NCI-H82 treated with DMSO at 0.1 percent for 48 hours (cell line): ENCODE data around the gene SMIM17.
"Not testable (repeated sequence)": the region's sequence is repeated elsewhere in the genome, so short reads cannot be mapped to it uniquely, and the experiment has no call there.

Experiments
- DNase-seq: peaks from one replicate; lab custom pipeline; 2025; ENCODE audit not compliant: unreplicated experiment; lab: John Stamatoyannopoulos, UW

SMIM17 gene

DNA sequence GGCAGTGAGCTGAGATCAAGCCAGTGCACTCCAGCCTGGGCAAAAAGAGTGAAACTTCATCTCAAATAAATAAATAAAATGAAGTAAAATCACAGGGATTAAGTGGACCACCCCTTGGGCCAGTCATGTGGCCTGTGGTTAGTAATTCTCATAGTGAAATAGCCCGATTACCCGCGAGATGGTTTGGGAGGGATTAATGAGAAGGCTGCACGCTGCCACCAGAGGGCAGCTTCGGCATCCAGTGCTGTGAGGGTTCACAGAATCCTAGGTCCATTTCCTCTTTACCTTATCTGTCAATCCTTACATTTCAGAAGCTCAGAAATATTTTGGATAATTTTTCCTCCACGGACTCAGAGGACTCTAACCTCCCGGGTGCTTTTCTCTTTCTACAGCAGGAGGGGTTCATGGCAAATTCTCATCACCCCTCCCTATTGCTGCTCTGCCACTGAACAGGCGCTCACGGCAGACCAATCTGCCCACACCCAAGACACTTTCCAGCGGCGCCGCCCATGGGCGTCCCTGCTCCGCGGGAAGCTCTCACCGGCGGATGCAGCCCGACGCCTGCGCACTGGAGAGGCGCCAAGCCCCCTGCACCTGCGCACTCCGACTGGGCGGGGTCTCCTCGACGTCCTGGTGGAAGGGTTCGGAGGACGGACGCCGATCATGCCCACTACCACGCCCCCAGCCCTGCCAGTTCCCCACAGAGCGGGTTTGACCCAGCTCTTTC lies 17.6 kb downstream of the SMIM17 start:
- no peak for DNase-seq

- DNase-seq: no peak
Observed at GRCh38 chr19:56661248-56661647, 18.3 kb downstream of the SMIM17 start.

DNA sequence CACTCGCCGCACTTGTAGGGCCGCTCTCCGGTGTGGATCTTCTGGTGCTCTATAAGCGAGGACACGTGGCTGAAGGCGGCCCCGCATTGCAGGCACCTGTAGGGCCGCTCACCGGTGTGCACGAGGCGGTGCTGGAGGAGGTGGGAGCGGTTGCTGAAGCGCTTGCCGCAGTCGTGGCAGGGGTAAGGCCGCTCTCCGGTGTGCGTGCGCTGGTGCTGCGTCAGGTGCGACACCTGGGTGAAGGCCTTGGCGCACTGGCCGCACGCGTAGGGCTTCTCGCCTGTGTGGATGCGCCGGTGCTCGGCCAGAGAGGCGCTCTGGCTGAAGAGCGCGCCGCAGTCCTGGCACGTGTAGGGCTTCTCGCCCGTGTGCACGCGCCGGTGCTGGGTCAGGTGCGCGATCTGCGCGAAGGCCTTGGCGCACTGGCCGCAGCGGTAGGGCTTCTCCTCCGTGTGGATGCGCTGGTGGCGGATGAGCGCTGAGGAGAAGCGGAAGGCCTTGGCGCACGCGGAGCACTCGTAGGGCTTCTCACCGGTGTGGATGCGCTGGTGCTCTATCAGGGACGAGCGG lies 21.1 kb downstream of the SMIM17 start:
- no peak for DNase-seq

DNA sequence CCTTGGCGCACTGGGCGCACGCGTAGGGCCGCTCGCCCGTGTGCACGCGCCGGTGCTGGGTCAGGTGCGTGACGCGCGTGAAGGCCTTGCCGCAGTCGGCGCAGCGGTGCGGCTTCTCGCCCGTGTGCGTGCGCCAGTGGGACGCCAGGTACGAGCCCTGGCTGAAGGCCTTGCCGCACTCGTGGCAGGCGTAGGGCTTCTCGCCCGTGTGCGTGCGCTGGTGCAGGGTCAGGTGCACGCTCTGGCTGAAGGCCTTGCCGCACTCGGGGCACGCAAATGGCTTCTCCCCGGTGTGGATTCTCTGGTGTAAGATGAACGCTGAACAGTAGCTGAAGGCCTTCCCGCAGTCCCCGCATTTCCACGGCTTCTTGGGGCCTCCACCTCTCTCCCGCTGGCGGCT lies 21.6 kb downstream of the SMIM17 start:
- DNase-seq: no peak

GRCh38 chr19:56667311-56667870 lies 24.4 kb downstream of the SMIM17 start:
- DNase-seq: no peak

DNA sequence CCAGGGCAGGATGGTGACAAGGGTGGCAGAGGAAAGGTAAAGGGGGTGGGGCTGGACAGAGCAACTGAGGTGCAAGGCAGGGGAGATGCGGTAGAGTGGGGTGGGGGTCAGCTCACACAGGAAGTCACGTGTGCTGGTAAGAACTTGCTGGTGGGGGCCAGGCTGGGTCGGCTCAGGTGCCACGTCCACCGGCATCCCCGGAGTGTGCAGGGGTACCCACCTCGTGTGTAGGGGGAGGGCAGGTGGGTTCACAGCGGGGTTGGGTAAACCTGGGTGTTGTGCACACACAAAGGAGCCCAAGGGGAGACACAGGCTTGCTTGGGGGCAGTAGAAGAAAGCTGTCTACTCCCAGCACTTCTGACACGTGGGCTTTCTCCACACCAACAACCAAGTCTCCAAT lies 25.7 kb downstream of the SMIM17 start:
- DNase-seq: no peak

- DNase-seq: no peak
Observed at GRCh38 chr19:56670401-56670960, 27.5 kb downstream of the SMIM17 start.

GRCh38 chr19:56670961-56671612 lies 28.1 kb downstream of the SMIM17 start:
- DNase-seq: no peak

DNA sequence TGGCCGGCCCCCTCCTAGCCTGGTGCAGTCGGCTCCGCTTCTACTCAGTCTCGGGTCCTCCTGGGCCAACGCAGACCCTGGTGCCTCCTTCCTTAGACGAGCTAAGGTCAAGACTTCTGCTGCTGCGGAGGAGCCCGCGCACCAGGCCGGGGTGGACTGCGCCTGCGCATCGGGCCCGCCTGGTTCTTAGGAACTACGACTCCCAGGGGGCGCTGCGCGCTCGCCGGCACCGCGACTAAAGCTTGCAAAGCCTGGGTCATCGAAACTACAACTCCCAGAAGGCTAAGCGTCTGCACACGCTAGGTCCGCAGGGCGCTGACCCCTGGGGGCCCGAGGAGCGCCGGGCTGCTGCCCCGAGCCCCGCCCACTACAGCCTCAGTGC lies 28.6 kb downstream of the SMIM17 start, which contains the start of gene ZNF835:
TSS of gene ZNF835 (minus strand) at position 145 of the 382 bp plus-strand sequence. CDS start 6,559 bp downstream, outside the sequence.
- DNase-seq: peak; percentile 24

- DNase-seq: not testable (repeated sequence)
Observed at GRCh38 chr19:56672610-56673009, 29.7 kb downstream of the SMIM17 start.

- DNase-seq: no peak
Observed at GRCh38 chr19:56678205-56678604, 35.2 kb downstream of the SMIM17 start.

GRCh38 chr19:56681702-56682101 lies 38.7 kb downstream of the SMIM17 start:
- no peak for DNase-seq

DNA sequence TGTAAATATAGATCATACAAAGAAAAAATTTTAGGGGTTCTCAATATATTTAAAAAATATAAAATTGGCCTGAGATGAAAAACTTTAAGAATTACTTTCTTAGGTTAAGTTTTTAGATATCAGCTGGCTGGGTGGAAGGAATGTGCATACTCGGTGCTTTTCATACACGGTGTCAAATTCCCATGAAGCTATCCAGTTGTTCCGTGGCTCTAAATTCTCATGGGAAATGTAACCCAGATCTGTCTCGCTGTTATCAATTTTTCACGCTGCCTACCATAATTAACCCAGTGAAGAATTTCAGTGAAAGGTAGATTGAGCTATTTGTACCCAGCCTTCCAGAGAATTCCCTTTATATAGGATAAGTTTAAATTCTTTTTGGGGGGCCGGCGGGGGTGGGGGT lies 40.2 kb downstream of the SMIM17 start:
- DNase-seq: no peak

GRCh38 chr19:56687031-56687430 lies 44.1 kb downstream of the SMIM17 start:
- no peak for DNase-seq

DNA sequence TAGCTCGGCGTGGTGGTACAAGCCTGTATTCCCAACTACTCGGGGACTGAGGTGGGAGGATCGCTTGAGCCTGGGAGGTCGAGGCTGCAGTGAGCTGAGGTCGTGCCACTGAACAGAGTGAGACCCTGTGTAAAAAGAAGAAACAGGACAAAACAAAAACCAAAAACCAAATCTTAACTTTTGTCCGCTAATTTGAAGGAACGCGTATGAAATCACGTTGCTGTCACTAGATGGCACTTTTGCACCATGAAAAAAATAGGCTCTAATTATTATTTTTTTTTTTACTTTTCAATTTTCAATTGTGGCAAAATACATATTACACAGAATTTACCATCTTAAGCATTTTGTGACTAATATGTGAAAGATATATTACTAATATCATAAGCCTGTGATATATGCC lies 46.2 kb downstream of the SMIM17 start:
- DNase-seq: no peak

- no peak for DNase-seq
Observed at GRCh38 chr19:56690670-56691069, 47.7 kb downstream of the SMIM17 start.

DNA sequence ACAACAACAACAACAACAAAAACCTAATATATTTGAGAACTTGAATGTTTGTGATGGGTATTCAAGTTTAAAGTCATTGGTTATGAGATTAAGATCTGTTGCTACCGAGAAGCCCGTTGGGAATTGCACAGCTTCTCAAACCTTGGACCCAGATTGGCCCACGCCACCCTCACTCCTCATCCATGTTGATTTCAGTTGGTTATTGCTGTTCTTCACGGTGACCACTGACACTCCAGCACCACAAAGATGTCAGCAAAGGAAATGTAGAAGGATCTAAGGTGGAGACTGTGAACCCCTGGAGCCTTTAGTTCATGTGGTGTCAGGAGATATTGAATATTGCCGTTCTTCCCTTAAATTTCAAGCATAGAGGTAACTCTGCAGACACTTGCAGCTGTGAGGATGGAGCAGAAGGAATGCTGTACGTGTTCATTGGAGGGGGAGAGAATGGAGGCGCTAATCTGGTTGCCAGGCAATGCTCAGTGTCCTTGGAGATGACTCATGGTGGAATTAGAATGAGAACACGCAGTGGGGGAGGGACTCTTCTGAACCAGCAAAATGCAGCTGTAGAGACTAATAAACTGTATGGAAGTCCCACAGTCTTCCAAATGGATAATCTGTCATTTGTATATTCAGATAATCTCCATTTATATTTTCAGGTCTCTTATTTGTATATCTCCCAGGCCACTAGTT lies 49.4 kb downstream of the SMIM17 start:
- DNase-seq: no peak

DNA sequence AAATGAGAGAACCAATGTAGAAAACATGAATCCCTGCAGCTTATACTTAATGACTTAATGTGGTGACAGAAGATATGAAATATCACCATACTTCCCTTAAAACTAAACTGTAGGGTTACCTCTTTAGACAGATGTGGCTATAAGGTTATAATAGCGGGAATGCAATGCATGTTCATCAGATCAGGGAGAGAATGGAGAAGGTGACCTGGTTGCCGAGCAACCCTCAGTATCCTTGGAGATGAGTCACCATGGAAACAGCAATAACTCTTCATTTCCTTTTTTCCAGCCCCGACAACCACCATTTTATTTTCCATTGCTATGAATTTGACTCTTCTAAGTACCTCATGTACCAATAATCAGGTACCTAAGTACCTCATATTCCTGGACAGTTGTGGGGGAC lies 56.6 kb downstream of the SMIM17 start:
- DNase-seq: no peak

GRCh38 chr19:56701895-56702294 lies 58.9 kb downstream of the SMIM17 start:
- DNase-seq: no peak

DNA sequence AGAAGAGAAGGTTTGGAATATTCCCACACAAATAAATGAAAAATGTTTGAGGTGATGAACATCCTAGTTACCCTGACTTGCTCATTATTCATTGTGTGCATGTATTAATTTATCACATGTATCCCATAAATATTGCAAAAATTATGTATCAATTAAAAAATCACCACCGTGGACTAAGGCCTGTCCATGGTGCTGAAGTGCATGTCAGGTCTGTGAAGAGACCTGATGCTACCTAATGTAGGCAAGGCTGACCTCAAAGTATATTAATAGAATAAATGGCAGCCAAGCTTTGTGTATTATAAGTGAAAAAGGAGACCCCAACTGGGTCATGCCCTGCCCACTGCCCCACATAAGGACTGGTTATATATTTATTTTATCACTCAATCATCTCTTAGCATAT lies 63.0 kb downstream of the SMIM17 start:
- no peak for DNase-seq
